ENCODE results near the gene CTXND1.

The CTXND1 gene

DNA sequence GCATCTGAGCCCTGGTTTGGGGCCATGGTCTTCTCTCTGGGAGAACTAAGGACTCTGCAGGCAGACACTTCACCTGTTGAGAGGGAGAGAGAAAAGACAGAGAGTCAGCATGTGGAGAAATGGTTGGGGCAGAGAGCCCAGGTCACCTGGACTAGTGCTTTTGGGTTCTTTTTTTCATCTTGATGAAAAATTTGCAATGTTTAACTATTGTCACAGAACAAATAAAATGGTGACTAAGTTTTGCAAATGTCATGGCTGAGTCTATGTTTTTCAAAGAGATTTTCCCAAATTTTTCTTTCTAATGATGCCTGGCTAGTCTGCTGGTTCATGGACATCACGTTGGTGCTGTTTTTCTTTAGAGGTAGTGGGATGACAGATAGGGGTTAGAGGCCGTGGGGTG is 81.4 kb downstream of the CTXND1 start:
- Histone ChIP-seq H3F3A (ENCODE audit: control insufficient read depth, insufficient read depth) (no peaks in the 10 kb centered on the region), H3K27ac (ENCODE audit: low read depth, low read length) (no peak overlapping the region), H3K36me3 (ENCODE audit: control insufficient read depth, low read length) (no peaks in the 10 kb centered on the region), H3K27me3 (ENCODE audit: control insufficient read depth, low read length) (no peaks in the 10 kb centered on the region), H3K4me3 (ENCODE audit: low read length) (no peak overlapping the region), H3K79me2 (ENCODE audit: control insufficient read depth, low read length) (no peaks in the 10 kb centered on the region), H3K4me2 (ENCODE audit: low read length) (no peak overlapping the region), H3K9me3 (ENCODE audit: control insufficient read depth, insufficient read depth, low read length) (no peaks in the 10 kb centered on the region), H3K9me2 (replicated peaks; ENCODE audit: control insufficient read depth, low read length) (no peaks in the 10 kb centered on the region), H3K4me1 (ENCODE audit: control insufficient read depth, low read length) (no peaks in the 10 kb centered on the region), H4K20me1 (ENCODE audit: control insufficient read depth, insufficient read depth, low read depth, low read length) (no peaks in the 10 kb centered on the region)
- no peak for TF ChIP-seq EZH2phosphoT487 (IDR thresholded peaks at IDR 0.05; ENCODE audit: borderline replicate concordance, low read length)
- TF ChIP-seq, protein P1, sequence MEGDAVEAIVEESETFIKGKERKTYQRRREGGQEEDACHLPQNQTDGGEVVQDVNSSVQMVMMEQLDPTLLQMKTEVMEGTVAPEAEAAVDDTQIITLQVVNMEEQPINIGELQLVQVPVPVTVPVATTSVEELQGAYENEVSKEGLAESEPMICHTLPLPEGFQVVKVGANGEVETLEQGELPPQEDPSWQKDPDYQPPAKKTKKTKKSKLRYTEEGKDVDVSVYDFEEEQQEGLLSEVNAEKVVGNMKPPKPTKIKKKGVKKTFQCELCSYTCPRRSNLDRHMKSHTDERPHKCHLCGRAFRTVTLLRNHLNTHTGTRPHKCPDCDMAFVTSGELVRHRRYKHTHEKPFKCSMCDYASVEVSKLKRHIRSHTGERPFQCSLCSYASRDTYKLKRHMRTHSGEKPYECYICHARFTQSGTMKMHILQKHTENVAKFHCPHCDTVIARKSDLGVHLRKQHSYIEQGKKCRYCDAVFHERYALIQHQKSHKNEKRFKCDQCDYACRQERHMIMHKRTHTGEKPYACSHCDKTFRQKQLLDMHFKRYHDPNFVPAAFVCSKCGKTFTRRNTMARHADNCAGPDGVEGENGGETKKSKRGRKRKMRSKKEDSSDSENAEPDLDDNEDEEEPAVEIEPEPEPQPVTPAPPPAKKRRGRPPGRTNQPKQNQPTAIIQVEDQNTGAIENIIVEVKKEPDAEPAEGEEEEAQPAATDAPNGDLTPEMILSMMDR (IDR thresholded peaks at IDR 0.05; ENCODE audit: low read depth, low read length, poor library complexity, severe bottlenecking) = no peak

- H3K27me3 ChIP-seq (ENCODE audit: control insufficient read depth, low read length) = no peaks in the 10 kb centered on the region
- H3K36me3 ChIP-seq (ENCODE audit: control insufficient read depth, low read length) = no peaks in the 10 kb centered on the region
- TF ChIP-seq, protein P1 (IDR thresholded peaks at IDR 0.05; ENCODE audit: low read depth, low read length, poor library complexity, severe bottlenecking) = no peak
- no peak for TF ChIP-seq EZH2phosphoT487 (IDR thresholded peaks at IDR 0.05; ENCODE audit: borderline replicate concordance, low read length)
- H3K4me1 ChIP-seq (ENCODE audit: control insufficient read depth, low read length) = no peaks in the 10 kb centered on the region
- no peak overlapping the region for H3K4me3 ChIP-seq (ENCODE audit: low read length)
- no peaks in the 10 kb centered on the region for H3K79me2 ChIP-seq (ENCODE audit: control insufficient read depth, low read length)
- no peak overlapping the region for H3K4me2 ChIP-seq (ENCODE audit: low read length)
- H3K27ac ChIP-seq (ENCODE audit: low read depth, low read length) = no peak overlapping the region
- no peaks in the 10 kb centered on the region for H4K20me1 ChIP-seq (ENCODE audit: control insufficient read depth, insufficient read depth, low read depth, low read length)
- H3K9me2 ChIP-seq (replicated peaks; ENCODE audit: control insufficient read depth, low read length) = no peaks in the 10 kb centered on the region
- no peaks in the 10 kb centered on the region for H3F3A ChIP-seq (ENCODE audit: control insufficient read depth, insufficient read depth)
- H3K9me3 ChIP-seq (ENCODE audit: control insufficient read depth, insufficient read depth, low read length) = no peaks in the 10 kb centered on the region
Observed at GRCh38 chr15:80169768-80170357, 82.2 kb downstream of the CTXND1 start.

GRCh38 chr15:80168421-80168820 is 83.6 kb downstream of the CTXND1 start:
- H3F3A ChIP-seq (ENCODE audit: control insufficient read depth, insufficient read depth) = no peaks in the 10 kb centered on the region
- no peaks in the 10 kb centered on the region for H3K4me1 ChIP-seq (ENCODE audit: control insufficient read depth, low read length)
- H3K4me3 ChIP-seq (ENCODE audit: low read length) = no peak overlapping the region
- H3K9me2 ChIP-seq (replicated peaks; ENCODE audit: control insufficient read depth, low read length) = no peaks in the 10 kb centered on the region
- no peaks in the 10 kb centered on the region for H3K79me2 ChIP-seq (ENCODE audit: control insufficient read depth, low read length)
- TF ChIP-seq EZH2phosphoT487 (IDR thresholded peaks at IDR 0.05; ENCODE audit: borderline replicate concordance, low read length) = no peak
- TF ChIP-seq, protein P1 (IDR thresholded peaks at IDR 0.05; ENCODE audit: low read depth, low read length, poor library complexity, severe bottlenecking) = no peak
- H3K27ac ChIP-seq (ENCODE audit: low read depth, low read length) = no peak overlapping the region
- H4K20me1 ChIP-seq (ENCODE audit: control insufficient read depth, insufficient read depth, low read depth, low read length) = no peaks in the 10 kb centered on the region
- H3K9me3 ChIP-seq (ENCODE audit: control insufficient read depth, insufficient read depth, low read length) = no peaks in the 10 kb centered on the region
- no peak overlapping the region for H3K4me2 ChIP-seq (ENCODE audit: low read length)
- H3K27me3 ChIP-seq (ENCODE audit: control insufficient read depth, low read length) = no peaks in the 10 kb centered on the region
- H3K36me3 ChIP-seq (ENCODE audit: control insufficient read depth, low read length) = no peaks in the 10 kb centered on the region

All from DOHH2 (cell line).